ENCODE data around the gene DISC1. TPM values are rescaled to one million over a fixed set of nuclear protein-coding genes. Genes with fewer than 3 reads are reported as not detected.

The DISC1 gene
- total RNA-seq, 1 donor from 2014 or later = 12.3 TPM

- H3K27ac ChIP-seq = no peak overlapping the region
- TF ChIP-seq POLR2A (IDR thresholded peaks at IDR 0.05) = no peak
- peaks cover 15% of the 10 kb centered on the region for H3K4me1 ChIP-seq
- no peak overlapping the region for H3K4me3 ChIP-seq
- DNase-seq (ENCODE audit: extremely low spot score in 2 of 2) = no peak
- no peaks in the 10 kb centered on the region for H3K27me3 ChIP-seq
- H3K9me3 ChIP-seq = no peaks in the 10 kb centered on the region
- H3K36me3 ChIP-seq = no peaks in the 10 kb centered on the region
- intact Hi-C loops (cut with DNase I) = no loop called here
These were observed 383.2 kb downstream of the DISC1 start for GRCh38 chr1:232009741-232010140.

DNA sequence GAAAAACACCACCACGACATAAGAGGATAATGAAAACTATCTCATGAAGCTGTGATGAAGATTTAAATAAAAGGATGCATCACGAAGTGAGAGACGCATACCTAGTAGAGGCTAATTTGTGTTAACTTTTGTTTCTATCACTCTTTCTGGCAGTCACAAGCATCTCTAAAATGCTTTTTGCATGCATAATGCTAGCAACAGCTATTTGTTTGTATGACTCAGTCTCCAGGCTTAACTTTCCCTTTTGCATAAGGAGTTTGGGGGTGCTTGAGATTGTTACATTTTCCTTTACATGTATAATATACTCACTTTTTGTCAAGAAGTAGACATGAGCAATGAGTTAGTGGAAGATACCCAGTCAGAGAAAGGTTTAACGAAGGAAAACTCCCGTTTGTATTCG is 385.4 kb downstream of the DISC1 start:
- H3K27ac ChIP-seq = no peak overlapping the region
- intact Hi-C loops (cut with DNase I) = no loop called here
- no peak for TF ChIP-seq POLR2AphosphoS5 (IDR thresholded peaks at IDR 0.05; ENCODE audit: insufficient read depth in 1 of 2, low read depth in 1 of 2)
- no peak for TF ChIP-seq CTCF (IDR thresholded peaks at IDR 0.05)
- no peak for TF ChIP-seq POLR2A (IDR thresholded peaks at IDR 0.05)

DNA sequence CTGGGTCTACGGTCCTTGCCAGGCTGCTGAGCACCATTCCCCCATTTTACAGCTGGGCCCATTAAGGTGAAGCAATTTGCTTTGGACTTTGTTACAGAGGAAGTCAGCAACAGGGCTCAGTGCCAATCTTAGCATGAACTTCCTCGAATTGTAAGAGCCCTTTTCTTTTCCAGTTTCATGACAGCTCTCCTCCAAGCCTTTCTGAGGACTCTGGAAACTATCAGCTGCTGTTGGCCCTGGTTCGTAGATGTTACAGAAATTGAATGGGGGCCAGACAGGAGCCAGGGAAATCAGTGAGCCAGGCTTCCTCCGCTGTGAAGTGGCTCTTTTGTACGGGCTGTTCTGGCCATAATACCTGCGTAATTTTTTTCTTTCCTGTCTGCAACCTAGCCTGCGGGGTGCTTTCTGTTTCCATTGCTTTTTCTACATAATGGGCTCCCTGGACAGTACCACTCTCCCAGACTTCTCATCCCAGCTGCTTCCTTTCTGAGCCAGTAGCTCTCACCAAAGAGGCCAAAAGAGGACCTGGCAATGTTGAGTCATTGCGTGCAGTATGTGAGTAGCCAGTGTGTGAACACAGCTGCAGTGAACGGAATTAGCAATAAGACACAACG is 386.3 kb downstream of the DISC1 start:
- Histone ChIP-seq H3K4me1 (peaks cover 15% of the 10 kb centered on the region), H3K9me3 (no peaks in the 10 kb centered on the region), H3K36me3 (no peaks in the 10 kb centered on the region), H3K27ac (peak overlapping the region; percentile 39), H3K4me3 (no peak overlapping the region), H3K27me3 (no peaks in the 10 kb centered on the region)
- no peak for DNase-seq (ENCODE audit: extremely low spot score in 2 of 2)
- intact Hi-C loops (cut with DNase I) = no loop called here
- TF ChIP-seq POLR2A (IDR thresholded peaks at IDR 0.05) = no peak
- TF ChIP-seq POLR2AphosphoS5 (IDR thresholded peaks at IDR 0.05; ENCODE audit: insufficient read depth in 1 of 2, low read depth in 1 of 2) = peak in 1 of 2 donors; percentile 65
- TF ChIP-seq CTCF (IDR thresholded peaks at IDR 0.05) = no peak

More for the DNA sequence above, 385.4 kb downstream of the DISC1 start:
- H3K27me3 ChIP-seq = no peaks in the 10 kb centered on the region
- H3K4me1 ChIP-seq = peaks cover 15% of the 10 kb centered on the region
- no peak for DNase-seq (ENCODE audit: extremely low spot score in 2 of 2)
- no peak overlapping the region for H3K4me3 ChIP-seq
- no peaks in the 10 kb centered on the region for H3K9me3 ChIP-seq
- H3K36me3 ChIP-seq = no peaks in the 10 kb centered on the region

DNA sequence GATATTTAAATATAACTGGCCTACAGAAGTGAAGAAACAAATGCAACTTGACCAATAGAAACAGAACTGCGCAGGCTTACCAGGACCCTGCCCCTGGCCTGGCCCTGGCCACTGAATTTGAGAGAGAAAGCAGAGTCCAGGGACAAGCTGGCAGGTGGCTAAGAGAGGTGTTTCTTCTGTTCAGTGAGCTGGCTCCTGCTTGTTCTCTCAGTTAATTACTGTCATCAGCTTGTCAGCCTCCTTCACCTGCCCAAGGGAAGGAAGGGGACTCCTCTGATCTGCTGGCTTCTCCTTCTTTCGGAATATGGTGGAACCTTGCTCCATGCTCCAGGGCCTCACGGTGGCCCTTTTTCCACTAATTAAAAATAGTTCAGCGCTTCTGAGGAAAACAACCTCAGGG is 388.4 kb downstream of the DISC1 start:
- Histone ChIP-seq H3K27me3 (no peaks in the 10 kb centered on the region), H3K4me1 (peaks cover 15% of the 10 kb centered on the region), H3K36me3 (no peaks in the 10 kb centered on the region), H3K27ac (no peak overlapping the region), H3K9me3 (no peaks in the 10 kb centered on the region), H3K4me3 (no peak overlapping the region)
- intact Hi-C loops (cut with DNase I) = no loop called here
- TF ChIP-seq POLR2AphosphoS5 (IDR thresholded peaks at IDR 0.05; ENCODE audit: insufficient read depth in 1 of 2, low read depth in 1 of 2) (no peak), POLR2A (IDR thresholded peaks at IDR 0.05) (no peak), CTCF (IDR thresholded peaks at IDR 0.05) (no peak)
- no peak for DNase-seq (ENCODE audit: extremely low spot score in 2 of 2)

DNA sequence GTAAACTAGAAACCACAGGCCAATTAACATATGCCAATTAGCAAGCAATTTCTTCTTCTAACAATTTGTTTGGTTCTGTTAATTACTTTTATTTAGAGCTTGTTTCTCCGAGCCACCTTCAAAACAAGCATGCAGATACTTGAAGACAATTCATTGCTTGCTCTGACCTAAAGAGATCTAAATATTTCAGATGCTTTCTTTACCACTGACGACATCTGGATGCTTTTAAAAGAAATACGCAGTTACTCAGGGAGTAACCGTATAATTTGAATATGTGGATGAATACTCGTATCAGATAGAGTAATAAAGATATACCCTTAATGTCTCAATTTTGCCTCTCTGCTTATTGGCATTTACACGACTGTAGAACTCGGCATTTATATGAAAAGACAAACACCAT is 390.0 kb downstream of the DISC1 start:
- H3K9me3 ChIP-seq = no peaks in the 10 kb centered on the region
- H3K4me1 ChIP-seq = peaks cover 15% of the 10 kb centered on the region
- intact Hi-C loops (cut with DNase I) = no loop called here
- no peak overlapping the region for H3K4me3 ChIP-seq
- TF ChIP-seq CTCF (IDR thresholded peaks at IDR 0.05) = no peak
- no peak for TF ChIP-seq POLR2AphosphoS5 (IDR thresholded peaks at IDR 0.05; ENCODE audit: insufficient read depth in 1 of 2, low read depth in 1 of 2)
- no peak for TF ChIP-seq POLR2A (IDR thresholded peaks at IDR 0.05)
- DNase-seq (ENCODE audit: extremely low spot score in 2 of 2) = no peak
- H3K27ac ChIP-seq = no peak overlapping the region
- H3K27me3 ChIP-seq = no peaks in the 10 kb centered on the region
- H3K36me3 ChIP-seq = no peaks in the 10 kb centered on the region

Measured in vagina (tissue), 2 donors.